ENCODE measurements around the gene KRTAP21-3. TPM values are rescaled to one million over a fixed set of nuclear protein-coding genes. Genes with fewer than 3 reads are reported as not detected.

The KRTAP21-3 gene
- total RNA-seq, 1 experiment from 2014 or later, result not detected

DNA sequence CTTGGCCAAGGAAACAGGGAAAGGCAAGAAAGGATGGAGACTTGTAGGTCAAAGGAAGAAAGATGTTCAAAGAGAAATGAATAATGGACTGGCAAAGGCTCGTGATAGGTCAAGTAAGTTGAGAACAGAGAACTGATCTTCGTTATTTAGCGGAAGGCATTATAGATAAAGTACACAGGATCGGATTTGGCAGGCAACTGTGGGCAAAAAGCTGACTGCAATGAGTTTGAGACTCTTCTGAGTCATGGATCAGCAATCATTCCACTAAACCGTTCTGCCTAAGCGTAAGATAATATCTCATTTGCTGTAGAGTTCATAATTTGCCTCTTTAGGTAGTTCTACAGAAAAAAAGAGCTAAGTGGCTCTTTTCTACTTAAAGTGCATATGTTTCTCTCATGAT, 34.1 kb downstream of the KRTAP21-3 start:
- TF ChIP-seq POLR2AphosphoS5 (IDR thresholded peaks at IDR 0.05; ENCODE audit: low read depth, low read length) (no peak), REST (IDR thresholded peaks at IDR 0.05; ENCODE audit: insufficient read depth in 1 of 2, low read depth in 2 of 2, low read length in 1 of 2) (no peak), CTCF (IDR thresholded peaks at IDR 0.05) (no peak), SIN3A (IDR thresholded peaks at IDR 0.05; ENCODE audit: borderline replicate concordance, insufficient read depth, low read depth, low read length) (no peak), TCF7L2 (IDR thresholded peaks at IDR 0.05; ENCODE audit: low read depth, low read length) (no peak)
- Histone ChIP-seq H3K9me3 (ENCODE audit: control insufficient read depth, insufficient read depth, low read depth, low read length) (no peaks in the 10 kb centered on the region), H3K4me3 (ENCODE audit: low read depth in 2 of 2, low read length in 2 of 2) (no peak overlapping the region), H3K4me1 (ENCODE audit: control insufficient read depth, insufficient read depth, low read length) (no peaks in the 10 kb centered on the region), H3K36me3 (ENCODE audit: control insufficient read depth, insufficient read depth, low read length) (no peaks in the 10 kb centered on the region), H3K27ac (ENCODE audit: low read length) (no peak overlapping the region), H3K27me3 (ENCODE audit: control insufficient read depth, insufficient read depth, low read length) (no peaks in the 10 kb centered on the region)
- no peak for DNase-seq (ENCODE audit: low read depth, low spot score)
- in situ Hi-C loops (cut with HindIII; ENCODE audit: low pct_unique_long_range_greater_than_20kb, low sequenced_read_pairs) (no loop called here), intact Hi-C loops (cut with micrococcal nuclease; ENCODE audit: unreplicated experiment) (no loop called here)
- BruUV-seq (replicated peaks), result no TSS peak
- ChIA-PET CTCF (no interaction called here), POLR2A (no interaction called here)
- no peak for ATAC-seq

GRCh38 chr21:30680586-30680985, 38.0 kb downstream of the KRTAP21-3 start:
- CTCF ChIA-PET, result no interaction called here

More at GRCh38 chr21:30680586-30680985, 38.0 kb downstream of the KRTAP21-3 start:
- no peaks in the 10 kb centered on the region for H3K9me3 ChIP-seq (ENCODE audit: control insufficient read depth, insufficient read depth, low read depth, low read length)
- intact Hi-C loops (cut with micrococcal nuclease; ENCODE audit: unreplicated experiment) (no loop called here), in situ Hi-C loops (cut with HindIII; ENCODE audit: low pct_unique_long_range_greater_than_20kb, low sequenced_read_pairs) (no loop called here)
- H3K27ac ChIP-seq (ENCODE audit: low read length), result no peak overlapping the region
- no peaks in the 10 kb centered on the region for H3K36me3 ChIP-seq (ENCODE audit: control insufficient read depth, insufficient read depth, low read length)
- H3K4me3 ChIP-seq (ENCODE audit: low read depth in 2 of 2, low read length in 2 of 2), result no peak overlapping the region
- BruUV-seq (replicated peaks), result no TSS peak
- no peak for TF ChIP-seq POLR2AphosphoS5 (IDR thresholded peaks at IDR 0.05; ENCODE audit: low read depth, low read length)
- no peak for TF ChIP-seq TCF7L2 (IDR thresholded peaks at IDR 0.05; ENCODE audit: low read depth, low read length)
- no peak for TF ChIP-seq CTCF (IDR thresholded peaks at IDR 0.05)
- no peak for TF ChIP-seq REST (IDR thresholded peaks at IDR 0.05; ENCODE audit: insufficient read depth in 1 of 2, low read depth in 2 of 2, low read length in 1 of 2)
- TF ChIP-seq SIN3A (IDR thresholded peaks at IDR 0.05; ENCODE audit: borderline replicate concordance, insufficient read depth, low read depth, low read length), result no peak
- no peaks in the 10 kb centered on the region for H3K27me3 ChIP-seq (ENCODE audit: control insufficient read depth, insufficient read depth, low read length)
- DNase-seq (ENCODE audit: low read depth, low spot score), result no peak
- no peak for ATAC-seq
- no peaks in the 10 kb centered on the region for H3K4me1 ChIP-seq (ENCODE audit: control insufficient read depth, insufficient read depth, low read length)
- POLR2A ChIA-PET, result no interaction called here

Measured in Panc1 (cell line).